SK-N-MC (cell line): Measurements from ENCODE around the gene EMP2.

ENCODE experiments used
- EZH2 ChIP-seq: fragments of 200-600 bp; sonication (generic); IDR thresholded peaks from one replicate; pipeline ENCODE4 v1.6.1; 2017; ENCODE audit warnings: antibody characterized with exemption
- FOXP2 ChIP-seq: optimal IDR thresholded peaks from 2 replicates; pipeline ENCODE3; 2011; ENCODE audit warnings: mild to moderate bottlenecking, moderate library complexity; ENCODE audit not compliant: insufficient read depth; ENCODE audit errors: extremely low read length, control extremely low read depth
- POLR2AphosphoS5 ChIP-seq: IDR thresholded peaks from 2 replicates; pipeline ENCODE4 v1.6.1; 2012; ENCODE audit warnings: mild to moderate bottlenecking, low read depth, low read length, borderline replicate concordance

- TF ChIP-seq POLR2AphosphoS5 (no peak), EZH2 (no peak), FOXP2 (no peak)
These were observed 34.3 kb upstream of the EMP2 start for GRCh38 chr16:10614685-10615084.
